Pons (tissue), 1 donor: Measurements from ENCODE around the gene OTX2.

ENCODE experiments used
- DNase-seq: peaks from one replicate; pipeline ENCODE4 v3.0.0-alpha.2; 2016; ENCODE audit warnings: low spot score

OTX2 gene

GRCh38 chr14:56812364-56813141 lies 2.3 kb upstream of the OTX2 start:
- DNase-seq: no peak

- DNase-seq: no peak
These were observed 1.5 kb upstream of the OTX2 start for GRCh38 chr14:56811593-56812363.

GRCh38 chr14:56810836-56811592 lies 735 bp upstream of the OTX2 start:
- DNase-seq: no peak

GRCh38 chr14:56809270-56810146 lies 771 bp downstream of the OTX2 start:
- no peak for DNase-seq

- DNase-seq: no peak
These were observed 1.7 kb downstream of the OTX2 start for GRCh38 chr14:56808383-56809269.

- no peak for DNase-seq
These were observed 2.2 kb downstream of the OTX2 start for GRCh38 chr14:56808110-56808382.

DNA sequence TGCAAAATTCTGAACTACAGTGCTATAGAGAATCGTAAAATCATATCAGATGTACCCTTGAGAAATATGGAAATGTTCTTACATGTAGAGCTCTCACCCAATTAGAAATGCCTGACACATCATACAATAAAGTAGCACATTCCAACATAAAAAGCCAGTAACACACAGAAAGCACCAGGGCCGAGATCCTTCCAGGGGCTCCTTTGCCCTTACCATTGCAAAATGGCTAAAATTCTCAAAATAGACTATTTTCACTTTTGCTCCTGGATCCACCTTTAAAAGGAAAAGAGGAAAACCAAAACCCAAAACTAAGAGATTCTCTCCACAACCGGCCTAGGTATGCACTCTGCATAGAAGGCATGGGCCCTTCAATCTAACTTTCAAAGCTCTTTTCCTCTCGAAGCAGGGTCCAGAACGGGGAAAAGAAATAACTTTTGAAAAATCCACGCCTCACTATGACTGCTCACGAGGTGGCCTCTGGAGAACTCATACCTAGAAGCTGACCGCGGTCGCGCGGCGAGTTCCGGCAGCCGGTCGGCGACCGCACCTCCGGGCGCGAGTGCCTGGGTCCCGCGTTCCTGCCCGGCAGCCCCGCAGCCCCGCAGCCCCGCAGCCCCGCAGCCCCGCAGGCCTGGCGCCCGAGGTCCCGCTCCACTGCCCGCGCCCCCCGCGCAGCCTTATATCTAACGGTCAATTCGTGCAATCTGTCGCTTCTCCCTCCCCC lies 2.7 kb downstream of the OTX2 start:
- no peak for DNase-seq

- DNase-seq: no peak
These were observed 3.5 kb downstream of the OTX2 start for GRCh38 chr14:56806760-56807159.

GRCh38 chr14:56805992-56806727 lies 4.1 kb downstream of the OTX2 start:
- DNase-seq: no peak

DNA sequence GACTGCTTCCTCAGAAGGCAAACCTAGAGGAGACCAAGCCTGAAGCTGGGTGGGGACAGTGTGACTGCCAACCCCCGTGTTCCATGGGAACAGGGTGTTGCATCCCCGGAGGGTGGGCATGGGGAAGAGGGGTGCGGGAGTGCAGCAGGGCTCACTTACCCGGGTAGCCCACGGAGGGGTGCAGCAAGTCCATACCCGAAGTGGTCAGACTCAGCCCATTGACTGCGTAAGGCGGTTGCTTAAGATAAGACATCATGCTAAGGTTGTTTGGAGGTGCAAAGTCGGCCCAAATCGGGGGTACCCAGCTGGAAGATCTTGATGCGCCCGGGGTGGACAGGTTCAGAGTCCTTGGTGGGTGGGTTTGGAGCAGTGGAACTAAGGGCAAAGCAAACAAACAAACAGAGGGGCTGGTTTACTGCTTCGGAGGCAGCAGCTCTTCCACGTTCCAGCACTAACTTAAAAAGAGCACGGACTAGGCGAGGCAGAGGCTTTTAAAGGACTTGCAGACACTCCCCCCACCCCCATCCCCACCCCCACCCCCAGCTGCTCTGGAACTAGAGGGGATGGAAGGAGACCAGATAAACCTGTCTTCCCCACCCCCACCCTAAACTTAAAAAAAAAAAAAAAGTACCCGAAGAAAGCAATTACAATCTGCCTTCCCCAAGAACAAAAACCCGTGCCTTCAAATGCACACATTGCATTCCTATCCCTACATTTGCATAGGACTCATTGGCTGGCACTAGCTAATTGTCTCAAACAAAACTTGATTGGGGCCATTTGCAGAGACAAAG lies 4.9 kb downstream of the OTX2 start:
- no peak for DNase-seq

- no peak for DNase-seq
These were observed 6.3 kb downstream of the OTX2 start for GRCh38 chr14:56803816-56804535.

- DNase-seq: no peak
These were observed 8.4 kb downstream of the OTX2 start for GRCh38 chr14:56801920-56802319.

DNA sequence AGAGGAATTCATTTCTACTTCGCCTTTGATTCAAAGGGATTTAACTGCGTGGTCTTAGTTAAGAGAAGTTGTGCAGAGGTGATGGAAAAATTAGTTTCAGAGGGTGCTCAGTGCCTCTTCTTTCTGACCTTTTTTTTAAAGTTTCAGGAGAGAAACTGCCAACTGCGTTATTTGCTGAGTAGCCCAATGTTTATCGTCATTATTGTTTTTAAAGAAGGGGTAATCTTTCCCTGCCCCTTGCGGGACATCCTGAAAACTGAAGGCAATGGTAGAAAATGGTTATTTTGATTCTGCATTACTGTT lies 11.0 kb downstream of the OTX2 start:
- no peak for DNase-seq

- no peak for DNase-seq
These were observed 11.6 kb downstream of the OTX2 start for GRCh38 chr14:56798447-56799342.

- no peak for DNase-seq
These were observed 12.5 kb downstream of the OTX2 start for GRCh38 chr14:56797569-56798446.

DNA sequence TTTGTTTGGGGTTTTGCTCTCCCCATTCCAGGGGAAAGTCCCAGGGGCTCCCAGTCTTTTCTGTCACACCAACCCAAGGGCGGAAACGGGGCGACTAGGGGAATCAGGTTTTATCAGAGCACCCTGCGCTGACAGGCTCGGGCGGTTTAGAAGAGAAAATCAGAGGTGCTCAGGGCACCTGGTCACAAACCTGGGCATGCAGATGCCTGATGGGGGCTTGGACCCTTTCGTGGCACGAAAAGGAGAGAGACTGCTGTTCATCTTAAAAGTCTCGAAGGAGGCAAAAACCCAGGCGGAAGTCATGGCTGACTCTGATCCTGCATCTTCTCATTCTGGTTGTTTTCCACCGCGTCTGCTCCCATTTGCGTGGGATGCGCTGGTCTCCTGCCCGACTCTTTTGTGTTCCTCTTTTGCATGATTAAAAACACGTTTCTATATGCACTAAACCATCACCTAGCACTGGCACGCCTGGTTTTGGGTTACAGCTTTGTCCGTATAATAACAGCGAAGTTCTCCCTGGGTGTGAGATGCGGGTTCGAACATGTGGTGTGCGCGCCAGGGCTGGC lies 13.2 kb downstream of the OTX2 start:
- no peak for DNase-seq
